Endothelial cell of umbilical vein (primary cell): ENCODE data around the gene NYAP1. TPM values are rescaled to one million over a fixed set of nuclear protein-coding genes. Genes with fewer than 3 reads are reported as not detected.

ENCODE experiments used
- BruUV-seq: library from RNA; stranded (reverse); fragments of 400-500 nt; replicated peaks from 2 replicates; lab custom pipeline; 2021; lab: Mats Ljungman, UMichigan
- CTCF ChIA-PET: fragments of 300-600, 350-600 bp; sonication (Branson Sonifier 250); formaldehyde crosslinking; loops from one replicate; lab custom pipeline; 2021; ENCODE audit warnings: antibody characterized with exemption, inconsistent platforms; lab: Charles Lee
- POLR2A ChIA-PET: fragments of 300-600, 350-600 bp; sonication (Branson Sonifier 250); formaldehyde crosslinking; loops from one replicate; lab custom pipeline; 2021; ENCODE audit warnings: antibody characterized with exemption, inconsistent platforms; lab: Charles Lee
- DNase-seq: peaks from one replicate; pipeline ENCODE4 v3.0.0-alpha.2; 2011; ENCODE audit warnings: low read depth, low spot score
- FAIRE-seq: peaks from 2 replicates; lab custom pipeline; 2011; peaks lifted over from hg19 to GRCh38; lab: Jason Lieb, UNC
- H2AFZ ChIP-seq: 2 replicates; pipeline ENCODE4 v1.6.0; 2012; ENCODE audit warnings: low read depth, low read length, control low read depth, inconsistent platforms
- H3K27ac ChIP-seq: 2 replicates; pipeline ENCODE4 v1.5.1; 2011; ENCODE audit warnings: low read depth, mild to moderate bottlenecking, control low read depth, low read length, moderate library complexity; ENCODE audit not compliant: insufficient read depth
- H3K27me3 ChIP-seq, 2 experiments: 2 replicates each; pipeline versions ENCODE4 v1.6.0 to v1.6.1; 2011; ENCODE audit warnings: low read length in 2 of 2, mixed read lengths in 1 of 2; ENCODE audit not compliant: control insufficient read depth in 2 of 2, insufficient read depth in 2 of 2
- H3K36me3 ChIP-seq, 2 experiments: 2 replicates in 1 of 2; 3 replicates in 1 of 2; pipeline ENCODE4 v1.5.1; 2011; ENCODE audit warnings: low read length in 2 of 2, mild to moderate bottlenecking in 1 of 2, moderate library complexity in 1 of 2; ENCODE audit not compliant: control insufficient read depth in 2 of 2, insufficient read depth in 2 of 2; ENCODE audit errors: extremely low read depth in 1 of 2
- H3K4me1 ChIP-seq: 3 replicates; pipeline ENCODE4 v1.5.1; 2011; ENCODE audit warnings: mild to moderate bottlenecking, low read length; ENCODE audit not compliant: control insufficient read depth, insufficient read depth; ENCODE audit errors: extremely low read depth
- H3K4me2 ChIP-seq: 2 replicates; pipeline ENCODE4 v1.6.1; 2011; ENCODE audit warnings: low read length, control low read depth, mixed read lengths; ENCODE audit not compliant: insufficient read depth
- H3K4me3 ChIP-seq, 3 experiments: fragments of 200-600 bp in 1 of 3; sonication (generic), shearing (Covaris generic) in 1 of 3; replicated peaks in 1 of 3; 2 replicates each; pipeline ENCODE4 v1.5.1; 2011 to 2016; ENCODE audit warnings: control low read depth in 3 of 3, low read length in 3 of 3, mild to moderate bottlenecking in 2 of 3, inconsistent platforms in 1 of 3, low read depth in 1 of 3, moderate library complexity in 1 of 3; ENCODE audit not compliant: insufficient read depth in 1 of 3
- H3K79me2 ChIP-seq: 2 replicates; pipeline ENCODE4 v1.6.0; 2012; ENCODE audit warnings: low read length, inconsistent platforms; ENCODE audit not compliant: control insufficient read depth, insufficient read depth
- H3K9ac ChIP-seq: replicated peaks from 2 replicates; pipeline ENCODE3; 2011; ENCODE audit warnings: low read length, control low read depth; ENCODE audit not compliant: insufficient read depth; ENCODE audit errors: extremely low read depth
- H3K9me1 ChIP-seq: replicated peaks from 3 replicates; pipeline ENCODE4 v1.6.0; 2011; ENCODE audit warnings: mild to moderate bottlenecking, low read length; ENCODE audit not compliant: control insufficient read depth, insufficient read depth; ENCODE audit errors: extremely low read depth
- H3K9me3 ChIP-seq: replicated peaks from 2 replicates; pipeline ENCODE4 v1.5.1; 2012; ENCODE audit warnings: low read length, inconsistent platforms; ENCODE audit not compliant: control insufficient read depth, insufficient read depth
- H4K20me1 ChIP-seq: replicated peaks from 2 replicates; pipeline ENCODE3; 2011; ENCODE audit warnings: mild to moderate bottlenecking, low read length; ENCODE audit not compliant: control insufficient read depth, insufficient read depth; ENCODE audit errors: extremely low read depth
- CTCF ChIP-seq, 2 donors: IDR thresholded peaks; 1 replicate in 1 of 2; 2 replicates in 1 of 2; pipeline ENCODE4 v1.5.1; 2011; ENCODE audit warnings: low read length in 2 of 2, mild to moderate bottlenecking in 2 of 2, moderate library complexity in 2 of 2, control low read depth in 1 of 2, inconsistent platforms in 1 of 2, low read depth in 1 of 2; ENCODE audit not compliant: insufficient read depth in 1 of 2; ENCODE audit errors: extremely low read depth in 1 of 2
- EZH2 ChIP-seq: IDR thresholded peaks from 2 replicates; pipeline ENCODE4 v1.6.1; 2012; ENCODE audit warnings: borderline replicate concordance, low read depth, mild to moderate bottlenecking, moderate library complexity, low read length, inconsistent platforms; ENCODE audit not compliant: severe bottlenecking
- FOS ChIP-seq: IDR thresholded peaks from 2 replicates; pipeline ENCODE4 v1.6.1; 2011; ENCODE audit warnings: mild to moderate bottlenecking, low read length, moderate library complexity, borderline replicate concordance; ENCODE audit not compliant: insufficient read depth
- GATA2 ChIP-seq: IDR thresholded peaks from 2 replicates; pipeline ENCODE4 v1.7.0; 2011; ENCODE audit warnings: low read depth, mild to moderate bottlenecking, moderate library complexity, mixed read lengths, low read length; ENCODE audit not compliant: insufficient read length, insufficient read depth
- JUN ChIP-seq: IDR thresholded peaks from 2 replicates; pipeline ENCODE4 v1.6.1; 2011; ENCODE audit warnings: borderline replicate concordance, low read depth; ENCODE audit not compliant: insufficient read length, insufficient read depth
- MAX ChIP-seq: IDR thresholded peaks from 2 replicates; pipeline ENCODE4 v1.6.1; 2011; ENCODE audit not compliant: insufficient read depth, insufficient read length
- MYC ChIP-seq: IDR thresholded peaks from one replicate; pipeline ENCODE4 v1.6.1; 2011; ENCODE audit warnings: mild to moderate bottlenecking, low read depth, low read length
- POLR2A ChIP-seq: IDR thresholded peaks from 2 replicates; pipeline ENCODE4 v1.6.1; 2012; ENCODE audit warnings: low read depth, mild to moderate bottlenecking, control low read depth, low read length
- POLR2AphosphoS5 ChIP-seq: IDR thresholded peaks from 2 replicates; pipeline ENCODE4 v1.6.1; 2012; ENCODE audit warnings: low read depth, mild to moderate bottlenecking, control low read depth, low read length, moderate library complexity; ENCODE audit not compliant: insufficient read depth
- dilution Hi-C: fragments of 300-500 bp; cut with MboI; formaldehyde crosslinking; loops from one replicate; pipeline ENCODE4 v1.15.0; 2019; ENCODE audit warnings: low sequenced_read_pairs; ENCODE audit not compliant: extremely low pct_ligation_motif_present
- intact Hi-C: fragments of 100-400 bp; cut with micrococcal nuclease; formaldehyde crosslinking; loops from one replicate; pipeline ENCODE4 v1.10.0; 2022
- polyA plus RNA-seq, 4 experiments: library from polyadenylated mRNA; depleted of rRNA in 3 of 4; stranded (reverse) in 3 of 4; unstranded in 1 of 4; fragments of >200 nt; gene quantifications; 2 replicates each; pipeline versions ENCODE4 v1.2.1 to v1.2.3, GENCODE V29; 2011 to 2012; ENCODE audit warnings: missing spikeins in 1 of 4
- total RNA-seq: library from RNA; stranded (reverse); gene quantifications from 2 replicates; pipeline ENCODE4 v1.2.3, GENCODE V29; 2021

The NYAP1 gene
- total and polyA plus RNA-seq, 2 donors (not counting 3 experiments of a cell fraction or from before 2014, with no cell fraction given) = 0.37 to 2.8 TPM

GRCh38 chr7:100443096-100443840, 40.5 kb upstream of the NYAP1 start:
- H3K4me1 ChIP-seq = peaks cover 38% of the 10 kb centered on the region
- FAIRE-seq = no peak

More at GRCh38 chr7:100443096-100443840, 40.5 kb upstream of the NYAP1 start:
- ChIA-PET CTCF (interaction anchor here (0.9 to 1.4 kb wide), 2 partner anchors 20 to 35 kb away, joined by 3 to 4 read pairs; partner anchors contain the start of gene SPACDR), POLR2A (interaction anchor here (3.9 kb wide), 1 partner anchor 14 kb away, joined by 59 read pairs; the partner anchor contains the start of genes MEPCE and ZCWPW1)
- no peaks in the 10 kb centered on the region for H3K9me1 ChIP-seq
- TF ChIP-seq POLR2AphosphoS5 = no peak
- TF ChIP-seq JUN = no peak
- no peak for TF ChIP-seq EZH2
- no peak for TF ChIP-seq CTCF (IDR thresholded peaks at IDR 0.05; ENCODE audit: extremely low read depth in 1 of 2, insufficient read depth in 1 of 2, low read depth in 1 of 2, low read length in 2 of 2)
- no peak for TF ChIP-seq MAX
- no peak for TF ChIP-seq GATA2
- no peak for TF ChIP-seq MYC
- no peak for TF ChIP-seq POLR2A
- TF ChIP-seq FOS = no peak
- no peaks in the 10 kb centered on the region for H3K27me3 ChIP-seq
- intact Hi-C loops = no loop called here
- H3K9me3 ChIP-seq = no peaks in the 10 kb centered on the region
- H2AFZ ChIP-seq = no peak overlapping the region
- dilution Hi-C loops = no loop called here
- no peak overlapping the region for H3K4me3 ChIP-seq
- no peak overlapping the region for H3K9ac ChIP-seq
- DNase-seq = no peak
- H3K4me2 ChIP-seq = no peak overlapping the region
- BruUV-seq = no TSS peak
- H4K20me1 ChIP-seq = no peaks in the 10 kb centered on the region
- peak overlapping the region; percentile 85 for H3K27ac ChIP-seq
- no peaks in the 10 kb centered on the region for H3K36me3 ChIP-seq
- H3K79me2 ChIP-seq = no peaks in the 10 kb centered on the region
